DND-41 (cell line): ENCODE measurements around the gene NPR3.

Source experiments
- ATAC-seq: fragments of 200-7000 bp; cut with Tn5 transposase; 3 replicates; pipeline ENCODE4 v1.9.1; 2021; ENCODE audit warnings: low read depth; ENCODE audit not compliant: insufficient read depth
- DNase-seq: peaks from one replicate; pipeline ENCODE4 v3.0.0-alpha.2; 2020
- H2AFZ ChIP-seq: 2 replicates; pipeline ENCODE4 v1.6.0; 2012; ENCODE audit warnings: low read depth, low read length
- H3K27ac ChIP-seq: 2 replicates; pipeline ENCODE4 v1.5.1; 2012; ENCODE audit warnings: low read length, inconsistent platforms
- H3K27me3 ChIP-seq: fragments of 200-600 bp; sonication (generic); 2 replicates; pipeline ENCODE4 v1.6.0; 2012; ENCODE audit warnings: low read length, mild to moderate bottlenecking, inconsistent platforms; ENCODE audit not compliant: insufficient read depth, poor library complexity
- H3K36me3 ChIP-seq: 2 replicates; pipeline ENCODE4 v1.5.1; 2012; ENCODE audit warnings: low read length, inconsistent platforms; ENCODE audit not compliant: insufficient read depth
- H3K4me1 ChIP-seq: 2 replicates; pipeline ENCODE4 v1.5.1; 2012; ENCODE audit warnings: mild to moderate bottlenecking, low read length; ENCODE audit not compliant: insufficient read depth
- H3K4me2 ChIP-seq: 2 replicates; pipeline ENCODE4 v1.6.0; 2012; ENCODE audit warnings: mild to moderate bottlenecking, moderate library complexity, low read length, inconsistent platforms; ENCODE audit not compliant: insufficient read depth
- H3K4me3 ChIP-seq, 2 experiments: fragments of 200-600 bp in 1 of 2; shearing (Covaris generic) in 1 of 2; 2 replicates each; pipeline ENCODE4 v1.5.1; 2012 to 2016; ENCODE audit warnings: inconsistent platforms in 2 of 2, low read length in 2 of 2, mild to moderate bottlenecking in 2 of 2, low read depth in 1 of 2, moderate library complexity in 1 of 2
- H3K79me2 ChIP-seq: 2 replicates; pipeline ENCODE4 v1.6.0; 2012; ENCODE audit warnings: low read length, inconsistent platforms; ENCODE audit not compliant: insufficient read depth
- H3K9ac ChIP-seq: 2 replicates; pipeline ENCODE4 v1.6.0; 2012; ENCODE audit warnings: low read depth, mild to moderate bottlenecking, inconsistent platforms, low read length, moderate library complexity
- H3K9me3 ChIP-seq: 2 replicates; pipeline ENCODE4 v1.5.1; 2012; ENCODE audit warnings: low read length, moderate library complexity, mild to moderate bottlenecking, inconsistent platforms; ENCODE audit not compliant: insufficient read depth, severe bottlenecking
- H4K20me1 ChIP-seq: 2 replicates; pipeline ENCODE4 v1.6.0; 2012; ENCODE audit warnings: low read length; ENCODE audit not compliant: insufficient read depth
- CTCF ChIP-seq: IDR thresholded peaks from 2 replicates; pipeline ENCODE4 v1.5.1; 2012; ENCODE audit warnings: borderline replicate concordance, low read length, moderate library complexity, mild to moderate bottlenecking; ENCODE audit not compliant: poor library complexity, severe bottlenecking; ENCODE audit errors: extremely low read depth
- EZH2 ChIP-seq: IDR thresholded peaks from 3 replicates; pipeline ENCODE4 v1.6.1; 2012; ENCODE audit warnings: borderline replicate concordance, low read depth, mild to moderate bottlenecking, moderate library complexity, low read length, inconsistent platforms; ENCODE audit not compliant: severe bottlenecking

Gene NPR3

GRCh38 chr5:32707418-32707997 lies 3.6 kb upstream of the NPR3 start:
- H3K79me2 ChIP-seq = no peaks in the 10 kb centered on the region
- no peak for DNase-seq
- H3K27me3 ChIP-seq = no peaks in the 10 kb centered on the region
- no peaks in the 10 kb centered on the region for H3K4me1 ChIP-seq
- H2AFZ ChIP-seq = no peak overlapping the region
- H3K4me3 ChIP-seq = no peak overlapping the region
- peaks cover under 1% of the 10 kb centered on the region for H3K9me3 ChIP-seq
- no peak overlapping the region for H3K4me2 ChIP-seq
- no peaks in the 10 kb centered on the region for H3K36me3 ChIP-seq
- no peak overlapping the region for H3K27ac ChIP-seq
- no peaks in the 10 kb centered on the region for H4K20me1 ChIP-seq
- no peak overlapping the region for H3K9ac ChIP-seq
- TF ChIP-seq CTCF (peak; percentile 41), EZH2 (no peak)
- ATAC-seq = no peak

GRCh38 chr5:32708949-32709348 lies 2.2 kb upstream of the NPR3 start:
- no peak overlapping the region for H3K4me3 ChIP-seq
- ATAC-seq (no peak), DNase-seq (no peak)
- H3K27ac ChIP-seq = no peak overlapping the region
- H2AFZ ChIP-seq = no peak overlapping the region
- H3K4me1 ChIP-seq = no peaks in the 10 kb centered on the region
- H3K9me3 ChIP-seq = peaks cover 4% of the 10 kb centered on the region
- no peak for TF ChIP-seq CTCF
- TF ChIP-seq EZH2 = no peak
- H3K36me3 ChIP-seq = no peaks in the 10 kb centered on the region
- no peaks in the 10 kb centered on the region for H3K27me3 ChIP-seq
- no peaks in the 10 kb centered on the region for H4K20me1 ChIP-seq
- no peak overlapping the region for H3K9ac ChIP-seq
- H3K79me2 ChIP-seq = no peaks in the 10 kb centered on the region
- no peak overlapping the region for H3K4me2 ChIP-seq

- Histone ChIP-seq H4K20me1 (no peaks in the 10 kb centered on the region), H3K36me3 (no peaks in the 10 kb centered on the region), H3K4me3 (no peak overlapping the region), H3K9ac (no peak overlapping the region), H3K79me2 (no peaks in the 10 kb centered on the region), H3K4me1 (no peaks in the 10 kb centered on the region), H2AFZ (no peak overlapping the region), H3K4me2 (no peak overlapping the region), H3K9me3 (peaks cover 4% of the 10 kb centered on the region), H3K27ac (no peak overlapping the region), H3K27me3 (no peaks in the 10 kb centered on the region)
- no peak for DNase-seq
- no peak for TF ChIP-seq EZH2
- no peak for TF ChIP-seq CTCF
- ATAC-seq = no peak
Observed at GRCh38 chr5:32709750-32710549, 1.2 kb upstream of the NPR3 start.

GRCh38 chr5:32711362-32711680 lies 200 bp downstream of the NPR3 start:
- Histone ChIP-seq H3K4me3 (no peak overlapping the region), H3K27me3 (no peaks in the 10 kb centered on the region), H4K20me1 (no peaks in the 10 kb centered on the region), H3K4me2 (no peak overlapping the region), H3K9me3 (peaks cover 4% of the 10 kb centered on the region), H3K27ac (no peak overlapping the region), H3K9ac (no peak overlapping the region), H2AFZ (no peak overlapping the region), H3K36me3 (no peaks in the 10 kb centered on the region), H3K4me1 (no peaks in the 10 kb centered on the region), H3K79me2 (no peaks in the 10 kb centered on the region)
- TF ChIP-seq CTCF (no peak), EZH2 (no peak)
- DNase-seq (no peak), ATAC-seq (no peak)
